ENCODE data around the gene SUSD6.

SUSD6 gene

GRCh38 chr14:69615496-69616407 lies 4.4 kb downstream of the SUSD6 start:
- Histone ChIP-seq H3K4me3 (peak overlapping the region in 3 of 7 experiments; percentile 4 to 16 (median 11)), H3K27ac (peak overlapping the region in 20 of 21 experiments; percentile 56 to 98 (median 76))

GRCh38 chr14:69616408-69616773 lies 5.0 kb downstream of the SUSD6 start:
- peak overlapping the region in 20 of 21 experiments; percentile 56 to 98 (median 76) for H3K27ac ChIP-seq
- H3K4me3 ChIP-seq: no peak overlapping the region

DNA sequence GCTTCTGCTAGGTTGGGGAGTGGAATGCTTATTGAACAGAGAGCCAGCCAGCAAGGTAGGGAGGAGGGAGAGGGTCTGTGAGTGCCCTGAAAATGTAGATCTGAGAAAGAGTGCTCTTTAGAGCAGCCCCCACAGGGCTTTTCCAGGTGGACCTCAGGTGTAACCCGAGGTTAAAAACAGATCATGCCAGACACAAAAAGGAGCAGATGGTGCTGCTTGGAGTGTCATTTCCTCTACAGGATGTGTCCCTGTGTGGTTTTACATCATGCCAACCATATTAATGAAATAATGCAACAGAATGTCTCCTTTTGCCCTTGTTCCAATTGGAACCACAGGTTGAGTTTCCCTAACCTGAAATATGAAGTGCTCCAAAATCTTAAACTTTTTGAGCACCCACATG lies 6.4 kb downstream of the SUSD6 start:
- Histone ChIP-seq H3K4me3 (no peak overlapping the region), H3K27ac (peak overlapping the region in 9 of 21 experiments; percentile 4 to 98 (median 32))

DNA sequence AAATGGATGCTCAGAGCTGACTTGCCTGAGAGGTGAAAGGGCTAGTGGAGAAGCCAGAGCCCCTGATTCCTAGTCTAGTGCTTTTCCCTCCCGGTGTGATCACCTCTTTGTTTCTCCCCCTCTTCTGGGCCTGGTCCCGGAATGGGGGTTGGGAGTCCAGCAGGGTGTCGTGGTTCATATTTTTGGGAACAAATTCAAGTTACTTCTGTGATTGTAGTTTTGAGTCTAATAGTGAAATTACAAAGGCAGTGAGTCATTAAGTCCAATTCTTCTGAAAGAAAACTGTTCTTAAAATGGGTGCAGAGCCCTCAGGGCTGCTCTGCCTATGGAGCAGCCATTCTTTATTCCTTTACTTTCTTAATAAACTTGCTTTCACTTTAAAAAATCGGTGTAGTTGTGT lies 7.6 kb downstream of the SUSD6 start:
- Histone ChIP-seq H3K27ac (peak overlapping the region in 12 of 21 experiments; percentile 3 to 98 (median 26)), H3K4me3 (no peak overlapping the region)

GRCh38 chr14:69620211-69620611 lies 8.8 kb downstream of the SUSD6 start:
- Histone ChIP-seq H3K4me3 (no peak overlapping the region), H3K27ac (peak overlapping the region in 8 of 21 experiments; percentile 8 to 98 (median 18))

DNA sequence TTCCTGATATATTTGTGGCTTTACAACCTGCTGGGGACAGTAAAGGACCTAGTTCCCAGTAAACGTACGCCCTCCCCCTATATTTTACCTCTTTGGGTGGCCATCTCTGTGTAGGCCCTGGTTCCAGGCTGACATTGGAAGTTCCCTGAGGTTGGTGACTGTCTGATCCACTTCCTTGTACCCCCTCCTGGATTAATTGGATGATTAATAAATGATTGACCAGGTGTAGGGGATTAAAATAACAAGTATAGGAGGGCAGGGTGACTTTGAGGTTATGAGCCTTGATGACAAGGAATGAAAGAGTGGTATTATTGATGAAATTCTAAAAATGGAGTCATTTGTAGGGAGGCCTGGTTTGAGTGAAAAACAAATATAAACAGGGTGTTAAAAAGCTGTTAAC lies 9.6 kb downstream of the SUSD6 start:
- H3K4me3 ChIP-seq: no peak overlapping the region
- peak overlapping the region in 4 of 21 experiments; percentile 0 to 98 (median 36) for H3K27ac ChIP-seq

GRCh38 chr14:69624136-69624535 lies 12.7 kb downstream of the SUSD6 start:
- H3K4me3 ChIP-seq: no peak overlapping the region
- no peak overlapping the region for H3K27ac ChIP-seq

GRCh38 chr14:69625299-69626131 lies 14.1 kb downstream of the SUSD6 start:
- Histone ChIP-seq H3K4me3 (no peak overlapping the region), H3K27ac (peak overlapping the region in 16 of 21 experiments; percentile 9 to 77 (median 56))

- peak overlapping the region in 14 of 21 experiments; percentile 9 to 77 (median 56) for H3K27ac ChIP-seq
Observed at GRCh38 chr14:69626132-69626500, 14.7 kb downstream of the SUSD6 start.

DNA sequence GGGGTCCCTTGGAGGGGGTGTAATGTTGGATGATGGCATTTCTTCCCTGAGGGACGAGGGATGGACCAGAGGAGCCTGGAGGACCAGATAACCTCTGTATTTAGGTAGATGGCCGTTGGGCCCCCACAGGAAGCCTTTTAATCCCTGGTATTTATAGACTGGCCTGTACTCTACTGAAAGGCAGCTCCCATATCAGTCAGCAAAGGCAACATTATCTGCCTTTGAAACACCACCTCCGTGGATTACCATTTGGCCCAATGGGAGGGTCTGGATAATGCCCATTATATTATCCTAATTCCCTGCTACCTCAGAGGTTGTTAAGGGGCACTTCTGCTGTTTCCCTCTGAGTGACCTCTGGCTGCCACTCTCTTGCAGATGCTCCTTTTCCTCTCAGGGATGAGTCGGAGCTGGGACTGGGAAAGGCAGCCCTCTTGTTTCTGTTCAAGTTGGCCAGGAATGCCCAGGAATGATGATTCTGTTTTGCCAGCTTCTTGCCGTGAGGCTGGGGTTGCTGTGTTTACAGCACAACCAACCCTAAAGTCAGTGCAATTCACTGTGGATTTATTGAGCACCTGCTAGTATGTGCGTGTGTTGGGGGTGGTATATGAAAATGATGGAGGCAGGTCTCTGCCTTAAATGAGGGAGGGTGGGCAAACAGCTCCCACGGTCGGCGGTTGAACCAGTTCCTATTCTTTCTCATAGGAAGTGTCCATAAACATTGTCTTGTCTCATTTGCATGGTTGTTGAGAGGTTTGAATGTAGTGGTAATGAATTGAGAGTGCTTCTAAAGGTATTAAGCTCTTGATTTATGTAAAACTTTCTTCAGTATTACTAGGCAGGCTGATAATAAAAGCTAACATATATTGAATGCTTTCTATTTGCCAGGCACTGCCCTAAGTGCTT lies 18.1 kb downstream of the SUSD6 start:
- Histone ChIP-seq H3K27ac (peak overlapping the region in 1 of 21 experiments; percentile 27), H3K4me3 (no peak overlapping the region)

More at GRCh38 chr14:69626132-69626500, 14.7 kb downstream of the SUSD6 start:
- no peak overlapping the region for H3K4me3 ChIP-seq

DNA sequence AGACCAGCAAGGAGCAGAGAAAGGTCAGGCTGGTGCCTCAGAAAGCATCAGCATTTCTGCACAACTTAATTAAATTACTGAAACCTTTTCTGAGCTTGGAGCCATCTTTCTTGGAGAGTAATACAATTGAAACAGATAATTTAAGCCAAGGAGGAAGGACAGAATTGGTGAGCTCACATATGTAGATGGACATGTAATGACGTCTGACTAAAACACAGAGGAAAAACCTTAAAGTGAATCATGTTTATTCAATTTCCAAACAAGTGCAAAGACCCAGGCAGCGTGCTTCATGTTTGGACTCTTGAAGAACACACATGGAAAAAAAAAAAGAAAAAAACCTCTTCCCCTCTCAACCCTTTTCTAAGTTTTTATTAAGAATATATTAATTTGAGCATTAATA lies 19.0 kb downstream of the SUSD6 start:
- no peak overlapping the region for H3K4me3 ChIP-seq
- H3K27ac ChIP-seq: peak overlapping the region in 1 of 21 experiments; percentile 8

GRCh38 chr14:69631509-69631908 lies 20.1 kb downstream of the SUSD6 start:
- Histone ChIP-seq H3K27ac (peak overlapping the region in 1 of 21 experiments; percentile 62), H3K4me3 (no peak overlapping the region)

GRCh38 chr14:69632164-69632563 lies 20.8 kb downstream of the SUSD6 start:
- peak overlapping the region in 3 of 21 experiments; percentile 20 to 62 (median 46) for H3K27ac ChIP-seq
- no peak overlapping the region for H3K4me3 ChIP-seq

DNA sequence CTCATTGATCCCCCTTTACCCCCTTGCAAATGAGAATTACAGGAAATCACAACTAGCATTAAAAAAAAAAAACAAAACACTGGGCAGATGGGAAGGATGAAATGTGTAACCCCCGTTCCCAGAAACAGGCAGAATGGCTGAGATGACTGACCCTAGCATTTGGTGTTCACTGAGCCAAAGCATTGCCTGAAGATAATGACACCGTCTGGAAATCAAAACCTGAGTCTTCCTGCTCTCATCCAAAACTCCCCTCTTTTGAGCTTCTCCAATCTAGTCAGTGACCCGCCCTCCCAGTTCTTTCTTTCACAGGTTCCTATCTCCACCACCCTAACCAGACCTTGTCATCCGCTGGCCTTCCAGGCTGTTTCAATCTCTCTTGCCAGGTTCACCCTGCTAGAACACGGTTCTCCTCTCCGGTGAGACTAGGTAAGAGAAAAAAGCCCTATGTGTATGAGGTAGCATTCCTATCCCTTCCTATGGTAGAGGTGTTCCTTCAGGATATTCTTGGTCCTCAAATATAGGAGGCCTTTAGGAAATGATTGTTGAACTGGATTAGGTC lies 21.3 kb downstream of the SUSD6 start:
- H3K4me3 ChIP-seq: no peak overlapping the region
- peak overlapping the region in 8 of 21 experiments; percentile 2 to 62 (median 17) for H3K27ac ChIP-seq

GRCh38 chr14:69633238-69633637 lies 21.8 kb downstream of the SUSD6 start:
- Histone ChIP-seq H3K4me3 (no peak overlapping the region), H3K27ac (peak overlapping the region in 6 of 21 experiments; percentile 2 to 62 (median 17))

- H3K4me3 ChIP-seq: no peak overlapping the region
Observed at GRCh38 chr14:69635981-69636639, 24.7 kb downstream of the SUSD6 start.

DNA sequence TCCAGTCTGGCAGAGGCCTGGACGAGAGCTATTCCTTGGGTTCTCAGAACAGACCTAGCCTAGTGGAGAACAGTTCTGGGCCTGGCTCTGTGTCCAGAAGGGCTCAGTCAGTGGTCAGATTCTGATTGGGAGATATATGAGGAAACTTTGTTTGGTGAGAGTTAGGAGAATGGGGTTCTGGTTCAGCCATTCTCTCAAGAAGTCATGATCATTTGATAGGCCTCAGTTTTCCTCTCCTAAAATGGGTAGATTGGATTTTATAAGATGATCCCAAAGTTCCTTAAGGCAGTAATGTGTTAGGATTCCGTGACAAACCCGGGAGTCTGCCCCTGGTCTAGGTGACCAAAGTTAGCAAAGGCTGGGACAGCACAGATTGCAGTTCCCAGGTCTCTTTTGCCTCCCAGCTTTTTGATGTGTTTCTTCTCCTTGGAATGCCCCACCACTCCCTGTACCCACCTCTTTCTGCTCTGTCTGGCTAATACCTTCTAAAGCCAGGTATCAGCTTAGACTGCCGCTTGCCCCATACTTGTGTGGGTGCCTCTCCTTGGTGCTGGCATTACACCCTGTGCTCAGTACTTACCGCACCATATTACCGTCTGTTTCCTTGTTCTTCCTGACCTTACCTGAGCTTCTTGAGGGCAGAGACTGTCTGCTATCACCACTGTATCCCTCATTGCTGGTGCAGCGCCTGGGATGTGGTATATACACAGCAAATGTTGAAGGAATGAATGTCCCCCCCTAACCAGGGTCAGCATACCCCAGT lies 25.5 kb downstream of the SUSD6 start:
- H3K27ac ChIP-seq: peak overlapping the region in 19 of 21 experiments; percentile 18 to 82 (median 58)
- no peak overlapping the region for H3K4me3 ChIP-seq

More at GRCh38 chr14:69635981-69636639, 24.7 kb downstream of the SUSD6 start:
- H3K27ac ChIP-seq: peak overlapping the region in 19 of 21 experiments; percentile 18 to 82 (median 54)

All from skin epidermis (tissue), 12 donors.